SK-N-SH (cell line): ENCODE data around the gene GRB7. TPM values are rescaled to one million over a fixed set of nuclear protein-coding genes. Genes with fewer than 3 reads are reported as not detected.

Experiments
- CTCF ChIA-PET: fragments of 300-600, 350-600 bp; formaldehyde crosslinking; extraction: SDS; loops from one replicate; lab custom pipeline; 2021; lab: Yijun Ruan, JAX
- POLR2A ChIA-PET: fragments of 350-600 bp; sonication (Branson Sonifier 250); formaldehyde crosslinking; extraction: SDS; loops from one replicate; lab custom pipeline; 2020; ENCODE audit warnings: antibody characterized with exemption, inconsistent platforms; lab: Yijun Ruan, JAX
- DNase-seq: peaks from one replicate; pipeline ENCODE4 v3.0.0; 2012
- H2AFZ ChIP-seq: fragments of 200-600 bp; sonication (generic); 2 replicates; pipeline ENCODE4 v1.8.1; 2016; ENCODE audit warnings: antibody characterized with exemption, mild to moderate bottlenecking, low read depth
- H3F3A ChIP-seq: fragments of 200-600 bp; sonication (generic); replicated peaks from 2 replicates; pipeline ENCODE3; 2016; ENCODE audit warnings: antibody characterized with exemption, mild to moderate bottlenecking; ENCODE audit not compliant: insufficient read depth
- H3K27ac ChIP-seq, 2 experiments: fragments of 200-500 bp in 1 of 2; fragments of 200-600 bp in 1 of 2; sonication (Bioruptor generic) in 1 of 2; sonication (generic), shearing (Covaris generic) in 1 of 2; 2 replicates each; pipeline versions ENCODE4 v1.5.1 to v1.6.1; 2014 to 2016; ENCODE audit warnings: low read depth in 2 of 2, inconsistent platforms in 1 of 2, low read length in 1 of 2, mild to moderate bottlenecking in 1 of 2, mixed read lengths in 1 of 2
- H3K27me3 ChIP-seq: fragments of 200-600 bp; sonication (generic), shearing (Covaris generic); 2 replicates; pipeline ENCODE4 v1.6.1; 2016; ENCODE audit warnings: mixed run types; ENCODE audit not compliant: insufficient read depth
- H3K36me3 ChIP-seq, 2 experiments: fragments of 200-500 bp in 1 of 2; fragments of 200-600 bp in 1 of 2; sonication (Bioruptor generic) in 1 of 2; sonication (generic) in 1 of 2; replicated peaks in 1 of 2; 2 replicates each; pipeline versions ENCODE3 to v1.5.1; 2014 to 2016; ENCODE audit warnings: low read length in 1 of 2, mild to moderate bottlenecking in 1 of 2; ENCODE audit not compliant: insufficient read depth in 2 of 2, control insufficient read depth in 1 of 2
- H3K4me1 ChIP-seq, 2 experiments: fragments of 200-500 bp in 1 of 2; fragments of 200-600 bp in 1 of 2; sonication (Bioruptor generic) in 1 of 2; sonication (generic), shearing (Covaris generic) in 1 of 2; 2 replicates each; pipeline versions ENCODE4 v1.5.1 to v1.6.1; 2014 to 2016; ENCODE audit warnings: low read depth in 1 of 2, low read length in 1 of 2, mixed run types in 1 of 2; ENCODE audit not compliant: insufficient read depth in 2 of 2, control insufficient read depth in 1 of 2
- H3K4me2 ChIP-seq: fragments of 200-600 bp; sonication (generic), shearing (Covaris generic); 2 replicates; pipeline ENCODE4 v1.6.1; 2017; ENCODE audit warnings: mixed run types
- H3K4me3 ChIP-seq, 2 experiments: fragments of 200-500 bp in 1 of 2; fragments of 200-600 bp in 1 of 2; sonication (Bioruptor generic) in 1 of 2; sonication (generic), shearing (Covaris generic) in 1 of 2; 2 replicates each; pipeline versions ENCODE4 v1.5.1 to v1.8.1; 2014 to 2016; ENCODE audit warnings: low read depth in 2 of 2, inconsistent platforms in 1 of 2, low read length in 1 of 2, mild to moderate bottlenecking in 1 of 2, mixed read lengths in 1 of 2, moderate library complexity in 1 of 2
- H3K79me2 ChIP-seq: fragments of 200-600 bp; sonication (generic); 2 replicates; pipeline ENCODE4 v1.8.1; 2017; ENCODE audit warnings: mild to moderate bottlenecking; ENCODE audit not compliant: insufficient read depth
- H3K9ac ChIP-seq: fragments of 200-600 bp; sonication (generic); 2 replicates; pipeline ENCODE4 v1.6.1; 2017; ENCODE audit warnings: mixed run types
- H3K9me2 ChIP-seq: fragments of 200-600 bp; sonication (generic); 2 replicates; pipeline ENCODE4 v1.6.1; 2017; ENCODE audit warnings: mixed run types
- H3K9me3 ChIP-seq: fragments of 200-600 bp; sonication (generic); 2 replicates; pipeline ENCODE4 v1.6.1; 2017; ENCODE audit warnings: mixed run types, mild to moderate bottlenecking, moderate library complexity
- H4K20me1 ChIP-seq: fragments of 200-600 bp; sonication (generic); 2 replicates; pipeline ENCODE4 v1.6.1; 2017; ENCODE audit warnings: mild to moderate bottlenecking, mixed run types; ENCODE audit not compliant: insufficient read depth
- EZH2phosphoT487 ChIP-seq: fragments of 200-600 bp; sonication (generic); IDR thresholded peaks from 2 replicates; pipeline ENCODE4 v1.6.1; 2017; ENCODE audit warnings: low read depth, mixed run types, mild to moderate bottlenecking, antibody characterized with exemption, moderate library complexity, borderline replicate concordance
- FOXM1 ChIP-seq: IDR thresholded peaks from 2 replicates; pipeline ENCODE4 v1.4.0; 2012; ENCODE audit warnings: low read depth, mild to moderate bottlenecking
- IRF3 ChIP-seq: fragments of 150-350 bp; IDR thresholded peaks from 2 replicates; pipeline ENCODE4 v1.6.1; 2016; ENCODE audit warnings: mild to moderate bottlenecking, low read depth, low read length
- JUND ChIP-seq: IDR thresholded peaks from 2 replicates; pipeline ENCODE4 v1.4.0; 2012
- MXI1 ChIP-seq: IDR thresholded peaks from 2 replicates; pipeline ENCODE4 v1.6.1; 2012; ENCODE audit warnings: mild to moderate bottlenecking, low read depth, low read length, improper control_type of control experiment
- NRF1 ChIP-seq: IDR thresholded peaks from 2 replicates; pipeline ENCODE4 v1.6.1; 2012; ENCODE audit warnings: low read depth, mild to moderate bottlenecking, low read length
- PBX3 ChIP-seq: IDR thresholded peaks from 2 replicates; pipeline ENCODE4; 2012
- POLR2AphosphoS5 ChIP-seq: IDR thresholded peaks from 2 replicates; pipeline ENCODE4 v1.6.1; 2012; ENCODE audit warnings: low read depth, low read length
- RCOR1 ChIP-seq: fragments of 150-350 bp; IDR thresholded peaks from 2 replicates; pipeline ENCODE4 v1.6.1; 2017; ENCODE audit warnings: antibody characterized with exemption, low read length
- RXRA ChIP-seq: IDR thresholded peaks from 2 replicates; pipeline ENCODE4 v1.4.0; 2012; ENCODE audit warnings: low read depth, mild to moderate bottlenecking, borderline replicate concordance
- SIN3A ChIP-seq: IDR thresholded peaks from 2 replicates; pipeline ENCODE4 v1.6.1; 2012; ENCODE audit warnings: low read depth, mild to moderate bottlenecking, low read length, moderate library complexity, borderline replicate concordance
- SMC3 ChIP-seq: IDR thresholded peaks from 2 replicates; pipeline ENCODE4 v1.6.1; 2012; ENCODE audit warnings: low read depth, low read length, improper control_type of control experiment
- TCF12 ChIP-seq: IDR thresholded peaks from 2 replicates; pipeline ENCODE4 v1.4.0; 2012
- YY1 ChIP-seq: IDR thresholded peaks from 2 replicates; pipeline ENCODE4 v1.4.0; 2012; ENCODE audit warnings: low read depth, mild to moderate bottlenecking
- WGBS: methylation state at CpG from one replicate; pipeline ENCODE4 v1.1.6; 2017; ENCODE audit warnings: low lambda C conversion rate; 5-methylcytosine and 5-hydroxymethylcytosine counted together
- polyA plus RNA-seq, 3 experiments: library from polyadenylated mRNA; depleted of rRNA; stranded (reverse); fragments of >200 nt; gene quantifications; 2 replicates each; pipeline ENCODE4 v1.2.3, GENCODE V29; 2012
- TF ChIP-seq, protein P1 (sequence below): fragments of 150-350 bp; IDR thresholded peaks from 2 replicates; pipeline ENCODE4 v1.6.1; 2017; ENCODE audit warnings: antibody characterized with exemption, low read length, low read depth, borderline replicate concordance
- TF ChIP-seq, protein P2 (sequence below): IDR thresholded peaks from 2 replicates; pipeline ENCODE4 v1.4.0; 2012; ENCODE audit warnings: low read depth, borderline replicate concordance

The GRB7 gene
- polyA plus RNA-seq, 1 of the 3 experiments (the other 2 are of a cell fraction), result not detected

DNA sequence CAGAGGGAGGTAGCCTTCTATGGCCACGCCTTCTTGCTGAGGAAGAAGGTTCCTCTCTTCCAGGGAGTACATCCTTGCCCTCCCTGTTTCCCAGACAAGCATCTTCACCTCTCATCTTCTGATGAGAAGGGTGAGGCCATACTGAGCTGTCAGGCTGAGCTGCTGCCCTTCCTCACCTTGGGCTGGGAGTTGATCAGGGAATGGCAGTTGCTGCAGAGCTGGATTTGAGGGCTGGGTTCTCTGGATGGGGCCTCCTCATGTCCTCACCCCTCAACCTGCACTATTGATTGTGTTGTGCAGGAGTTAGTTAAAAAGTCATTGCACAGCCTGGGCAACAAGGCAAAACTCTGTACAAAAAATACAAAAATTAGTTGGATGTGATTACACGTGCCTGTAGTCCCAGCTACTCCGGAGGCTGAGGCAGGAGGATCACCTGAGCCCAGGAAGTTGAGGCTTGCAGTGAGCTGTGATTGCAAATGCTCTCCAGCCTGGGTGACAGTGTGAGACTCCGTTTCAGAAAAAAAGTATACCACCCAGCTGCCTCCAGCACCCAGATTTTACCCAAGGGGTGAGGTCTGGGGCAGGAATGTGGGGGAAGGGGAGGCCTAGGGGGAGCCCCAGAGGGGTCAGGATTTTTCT lies 35.8 kb upstream of the GRB7 start:
- POLR2A ChIA-PET, result interaction anchor here (0.5 kb wide), 1 partner anchor 217 kb away, joined by 3 read pairs; no protein-coding TSS in a partner anchor
- Histone ChIP-seq H3K36me3 (no peaks in the 10 kb centered on the region), H3K9me2 (no peaks in the 10 kb centered on the region), H3K9me3 (no peaks in the 10 kb centered on the region), H3K27me3 (no peaks in the 10 kb centered on the region)
- TF ChIP-seq, protein P1, sequence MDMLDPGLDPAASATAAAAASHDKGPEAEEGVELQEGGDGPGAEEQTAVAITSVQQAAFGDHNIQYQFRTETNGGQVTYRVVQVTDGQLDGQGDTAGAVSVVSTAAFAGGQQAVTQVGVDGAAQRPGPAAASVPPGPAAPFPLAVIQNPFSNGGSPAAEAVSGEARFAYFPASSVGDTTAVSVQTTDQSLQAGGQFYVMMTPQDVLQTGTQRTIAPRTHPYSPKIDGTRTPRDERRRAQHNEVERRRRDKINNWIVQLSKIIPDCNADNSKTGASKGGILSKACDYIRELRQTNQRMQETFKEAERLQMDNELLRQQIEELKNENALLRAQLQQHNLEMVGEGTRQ, result no peak
- TF ChIP-seq RCOR1, result no peak
- TF ChIP-seq, protein P2, sequence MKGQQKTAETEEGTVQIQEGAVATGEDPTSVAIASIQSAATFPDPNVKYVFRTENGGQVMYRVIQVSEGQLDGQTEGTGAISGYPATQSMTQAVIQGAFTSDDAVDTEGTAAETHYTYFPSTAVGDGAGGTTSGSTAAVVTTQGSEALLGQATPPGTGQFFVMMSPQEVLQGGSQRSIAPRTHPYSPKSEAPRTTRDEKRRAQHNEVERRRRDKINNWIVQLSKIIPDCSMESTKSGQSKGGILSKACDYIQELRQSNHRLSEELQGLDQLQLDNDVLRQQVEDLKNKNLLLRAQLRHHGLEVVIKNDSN, result no peak
- TF ChIP-seq, all 33 proteins: peak for 0
- Histone ChIP-seq H3K27ac (no peak overlapping the region), H2AFZ (no peak overlapping the region), H3K79me2 (no peaks in the 10 kb centered on the region), H3K4me3 (no peak overlapping the region), H3F3A (no peaks in the 10 kb centered on the region), H3K9ac (no peak overlapping the region), H3K4me2 (no peak overlapping the region), H4K20me1 (no peaks in the 10 kb centered on the region), H3K4me1 (no peaks in the 10 kb centered on the region)
- DNase-seq, result no peak
- CTCF ChIA-PET, result interaction anchor here (1.3 kb wide), 1 partner anchor 13 kb away, joined by 4 read pairs; no protein-coding TSS in a partner anchor
- 64% methylated on average over 4 of the region's 4 CpGs for WGBS

- no peak overlapping the region for H3K4me3 ChIP-seq
- H3K9me2 ChIP-seq, result no peaks in the 10 kb centered on the region
- H3F3A ChIP-seq, result no peaks in the 10 kb centered on the region
- H3K4me2 ChIP-seq, result no peak overlapping the region
- TF ChIP-seq RXRA, result no peak
- TF ChIP-seq YY1, result no peak
- ChIA-PET POLR2A (no interaction called here), CTCF (interaction anchor here (1.6 kb wide), 1 partner anchor 27 kb away, joined by 6 read pairs; the partner anchor contains the start of gene MIEN1)
- H2AFZ ChIP-seq, result no peak overlapping the region
- H3K36me3 ChIP-seq, result no peaks in the 10 kb centered on the region
- H3K4me1 ChIP-seq, result no peaks in the 10 kb centered on the region
- H3K9ac ChIP-seq, result no peak overlapping the region
- WGBS, result 67% methylated on average over 12 of the region's 12 CpGs
- no peaks in the 10 kb centered on the region for H3K79me2 ChIP-seq
- H4K20me1 ChIP-seq, result no peaks in the 10 kb centered on the region
- DNase-seq, result no peak
- no peaks in the 10 kb centered on the region for H3K9me3 ChIP-seq
- H3K27me3 ChIP-seq, result no peaks in the 10 kb centered on the region
- no peak overlapping the region for H3K27ac ChIP-seq
Measured at GRCh38 chr17:39702901-39703893, 34.5 kb upstream of the GRB7 start.

DNA sequence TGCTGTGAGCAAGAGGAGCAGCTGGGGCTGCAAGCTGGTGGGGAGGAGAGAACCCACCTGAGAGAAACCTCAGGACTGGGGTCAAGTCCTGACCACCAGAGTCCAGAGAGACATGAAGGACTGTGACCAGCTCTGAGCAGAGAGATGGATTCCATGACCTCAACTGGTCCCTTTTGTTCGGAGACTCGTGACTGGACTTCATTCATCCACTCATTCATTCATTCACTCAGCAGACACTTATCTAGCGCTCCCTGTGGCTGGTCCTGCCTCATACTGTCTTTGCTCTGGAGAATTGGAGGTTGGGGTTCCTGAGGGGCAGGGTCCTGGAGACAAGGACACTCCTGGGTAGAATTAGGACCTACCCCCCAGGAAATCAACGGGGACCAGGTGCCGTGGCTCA lies 33.8 kb upstream of the GRB7 start:
- H3K79me2 ChIP-seq, result no peaks in the 10 kb centered on the region
- TF ChIP-seq IRF3 (no peak), SIN3A (no peak), NRF1 (no peak), RXRA (no peak), FOXM1 (no peak), PBX3 (no peak), JUND (no peak), POLR2AphosphoS5 (no peak), EZH2phosphoT487 (no peak), MXI1 (no peak), SMC3 (no peak), TCF12 (no peak)

More for the DNA sequence above, 33.8 kb upstream of the GRB7 start:
- Histone ChIP-seq H3K27ac (no peak overlapping the region), H3K4me2 (no peak overlapping the region), H3F3A (no peaks in the 10 kb centered on the region), H3K36me3 (no peaks in the 10 kb centered on the region), H3K9me3 (no peaks in the 10 kb centered on the region), H2AFZ (no peak overlapping the region), H3K4me1 (no peaks in the 10 kb centered on the region), H3K27me3 (no peaks in the 10 kb centered on the region), H3K9ac (no peak overlapping the region), H4K20me1 (no peaks in the 10 kb centered on the region), H3K9me2 (no peaks in the 10 kb centered on the region), H3K4me3 (no peak overlapping the region)
- DNase-seq, result no peak
- CTCF ChIA-PET, result interaction anchor here (1.6 kb wide), 1 partner anchor 27 kb away, joined by 6 read pairs; the partner anchor contains the start of gene MIEN1
- POLR2A ChIA-PET, result no interaction called here
- WGBS, result 82% methylated on average over 5 of the region's 5 CpGs
